ENCODE measurements around the gene D2HGDH.

DNA sequence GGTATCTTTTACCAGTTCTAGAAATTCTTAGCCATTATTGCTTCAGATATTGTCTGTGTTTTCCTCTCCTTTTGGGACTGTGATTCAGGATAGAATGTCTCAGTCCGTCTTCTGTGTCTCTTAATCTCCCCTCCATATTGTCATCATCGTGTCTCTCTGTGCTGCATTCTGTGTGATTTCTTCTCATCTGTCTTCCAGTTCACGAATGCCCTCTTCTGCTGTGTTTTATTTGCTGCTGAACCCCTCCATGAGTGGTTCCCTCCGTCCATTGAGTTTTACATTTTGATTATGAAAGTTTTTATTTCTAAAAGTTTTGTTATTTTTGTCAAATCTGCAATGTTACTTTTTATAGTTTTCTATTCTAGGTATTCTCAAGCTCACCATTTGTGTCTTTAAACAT lies 11.7 kb downstream of the D2HGDH start:
- TF ChIP-seq, protein P1, sequence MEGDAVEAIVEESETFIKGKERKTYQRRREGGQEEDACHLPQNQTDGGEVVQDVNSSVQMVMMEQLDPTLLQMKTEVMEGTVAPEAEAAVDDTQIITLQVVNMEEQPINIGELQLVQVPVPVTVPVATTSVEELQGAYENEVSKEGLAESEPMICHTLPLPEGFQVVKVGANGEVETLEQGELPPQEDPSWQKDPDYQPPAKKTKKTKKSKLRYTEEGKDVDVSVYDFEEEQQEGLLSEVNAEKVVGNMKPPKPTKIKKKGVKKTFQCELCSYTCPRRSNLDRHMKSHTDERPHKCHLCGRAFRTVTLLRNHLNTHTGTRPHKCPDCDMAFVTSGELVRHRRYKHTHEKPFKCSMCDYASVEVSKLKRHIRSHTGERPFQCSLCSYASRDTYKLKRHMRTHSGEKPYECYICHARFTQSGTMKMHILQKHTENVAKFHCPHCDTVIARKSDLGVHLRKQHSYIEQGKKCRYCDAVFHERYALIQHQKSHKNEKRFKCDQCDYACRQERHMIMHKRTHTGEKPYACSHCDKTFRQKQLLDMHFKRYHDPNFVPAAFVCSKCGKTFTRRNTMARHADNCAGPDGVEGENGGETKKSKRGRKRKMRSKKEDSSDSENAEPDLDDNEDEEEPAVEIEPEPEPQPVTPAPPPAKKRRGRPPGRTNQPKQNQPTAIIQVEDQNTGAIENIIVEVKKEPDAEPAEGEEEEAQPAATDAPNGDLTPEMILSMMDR (conservative IDR thresholded peaks at IDR 0.05; ENCODE audit: low read length) = no peak
- no peak for TF ChIP-seq EZH2phosphoT487 (IDR thresholded peaks at IDR 0.05; ENCODE audit: borderline replicate concordance, low read depth, low read length)

Measured in OCI-LY7 (cell line).